WTC11 (cell line): ENCODE data around the gene TSPAN2. TPM values are rescaled to one million over a fixed set of nuclear protein-coding genes. Genes with fewer than 3 reads are reported as not detected.
A peak's percentile ranks its signal among the peaks of the same experiment; 100 is the strongest.

Experiments used
- ATAC-seq: fragments of 200-7000 bp; cut with Tn5 transposase; 2 replicates; pipeline ENCODE4 v1.10.0; 2021; ENCODE audit warnings: mild to moderate bottlenecking, moderate library complexity
- CTCF ChIA-PET: fragments of 300-600 bp; sonication (Branson Sonifier 250); formaldehyde crosslinking; loops from one replicate; lab custom pipeline; 2021; ENCODE audit warnings: antibody characterized with exemption; lab: Charles Lee
- POLR2A ChIA-PET: fragments of 350-600 bp; sonication (Branson Sonifier 250); formaldehyde crosslinking; loops from one replicate; lab custom pipeline; 2021; ENCODE audit warnings: antibody characterized with exemption; lab: Charles Lee
- DNase-seq: peaks from one replicate; pipeline ENCODE4 v3.0.0; 2021; ENCODE audit warnings: low spot score
- H3K27ac Mint-ChIP-seq: 2 replicates; pipeline ENCODE4 v1.8.0; 2021; ENCODE audit warnings: mixed read lengths
- H3K27me3 Mint-ChIP-seq: 2 replicates; pipeline ENCODE4 v1.8.0; 2021; ENCODE audit warnings: low read depth, mild to moderate bottlenecking, moderate library complexity, mixed read lengths
- H3K36me3 Mint-ChIP-seq: 2 replicates; pipeline ENCODE4 v1.8.0; 2021; ENCODE audit warnings: mixed read lengths
- H3K4me1 Mint-ChIP-seq: 2 replicates; pipeline ENCODE4 v1.8.0; 2022; ENCODE audit warnings: mixed read lengths
- H3K4me3 Mint-ChIP-seq: 2 replicates; pipeline ENCODE4 v1.8.0; 2021; ENCODE audit warnings: mild to moderate bottlenecking, moderate library complexity, mixed read lengths
- H3K9me3 Mint-ChIP-seq: 2 replicates; pipeline ENCODE4 v1.8.0; 2021; ENCODE audit warnings: mixed read lengths
- AFF4 ChIP-seq: sonication (generic); formaldehyde crosslinking; IDR thresholded peaks from 2 replicates; pipeline ENCODE4 v1.8.1; 2023; ENCODE audit warnings: mild to moderate bottlenecking, missing genetic modification reagents, borderline replicate concordance
- E2F1 ChIP-seq: sonication (generic); formaldehyde crosslinking; IDR thresholded peaks from 2 replicates; pipeline ENCODE4 v1.8.0; 2022; ENCODE audit warnings: mild to moderate bottlenecking, missing genetic modification reagents
- ELF4 ChIP-seq: sonication (generic); formaldehyde crosslinking; IDR thresholded peaks from 2 replicates; pipeline ENCODE4 v1.8.1; 2022; ENCODE audit warnings: low read depth, mild to moderate bottlenecking, moderate library complexity, missing genetic modification reagents
- ESRRA ChIP-seq: sonication (generic); formaldehyde crosslinking; IDR thresholded peaks from 2 replicates; pipeline ENCODE4 v1.8.1; 2022; ENCODE audit warnings: mild to moderate bottlenecking, missing genetic modification reagents, borderline replicate concordance
- FOXP4 ChIP-seq: sonication (generic); formaldehyde crosslinking; IDR thresholded peaks from 2 replicates; pipeline ENCODE4 v1.8.0; 2022; ENCODE audit warnings: mild to moderate bottlenecking, missing genetic modification reagents
- GRHL2 ChIP-seq: fragments of 250-450 bp; sonication (Bioruptor Pico); IDR thresholded peaks from 2 replicates; pipeline ENCODE4 v1.8.0; 2022; ENCODE audit warnings: mild to moderate bottlenecking, moderate library complexity; ENCODE audit not compliant: insufficient replicate concordance, severe bottlenecking
- MYBL2 ChIP-seq: sonication (generic); formaldehyde crosslinking; IDR thresholded peaks from 2 replicates; pipeline ENCODE4 v1.8.1; 2023; ENCODE audit warnings: mild to moderate bottlenecking, moderate library complexity, missing genetic modification reagents
- NFATC4 ChIP-seq: fragments of 250-450 bp; sonication (Bioruptor Pico); IDR thresholded peaks from 2 replicates; pipeline ENCODE4 v1.9.0; 2021; ENCODE audit warnings: mild to moderate bottlenecking
- NFE2L1 ChIP-seq: sonication (generic); formaldehyde crosslinking; IDR thresholded peaks from 2 replicates; pipeline ENCODE4 v1.8.1; 2023; ENCODE audit warnings: missing genetic modification reagents
- NFYB ChIP-seq: sonication (generic); formaldehyde crosslinking; conservative IDR thresholded peaks from 2 replicates; pipeline ENCODE4 v1.8.0; 2022; ENCODE audit warnings: low read depth, missing genetic modification reagents
- OVOL2 ChIP-seq: fragments of 250-450 bp; sonication (Bioruptor Pico); IDR thresholded peaks from 2 replicates; pipeline ENCODE4 v1.9.0; 2021; ENCODE audit warnings: mild to moderate bottlenecking, borderline replicate concordance
- RELA ChIP-seq: sonication (generic); formaldehyde crosslinking; IDR thresholded peaks from 2 replicates; pipeline ENCODE4 v1.8.1; 2022; ENCODE audit warnings: missing genetic modification reagents, mild to moderate bottlenecking, borderline replicate concordance
- RORB ChIP-seq: fragments of 250-450 bp; sonication (Bioruptor Pico); IDR thresholded peaks from 2 replicates; pipeline ENCODE4 v1.9.0; 2021; ENCODE audit warnings: mild to moderate bottlenecking
- SMAD4 ChIP-seq: sonication (generic); formaldehyde crosslinking; IDR thresholded peaks from 2 replicates; pipeline ENCODE4 v1.8.0; 2022; ENCODE audit warnings: mild to moderate bottlenecking, missing genetic modification reagents
- SP1 ChIP-seq: sonication (generic); formaldehyde crosslinking; conservative IDR thresholded peaks from 2 replicates; pipeline ENCODE4 v1.8.1; 2022; ENCODE audit warnings: missing genetic modification reagents
- ZBTB21 ChIP-seq: sonication (generic); formaldehyde crosslinking; IDR thresholded peaks from 2 replicates; pipeline ENCODE4 v1.8.1; 2023; ENCODE audit warnings: mild to moderate bottlenecking, missing genetic modification reagents, borderline replicate concordance
- ZNF671 ChIP-seq: fragments of 250-450 bp; sonication (Bioruptor Pico); IDR thresholded peaks from 2 replicates; pipeline ENCODE4 v1.8.0; 2021; ENCODE audit warnings: mild to moderate bottlenecking
- total RNA-seq: library from RNA; stranded (reverse); gene quantifications from 3 replicates; pipeline ENCODE4 v1.2.3, GENCODE V29; 2021

TSPAN2 gene
- total RNA-seq, 1 experiment from 2014 or later = 12.0 TPM

GRCh38 chr1:115099693-115100050 is 10.4 kb upstream of the TSPAN2 start:
- H3K36me3 Mint-ChIP-seq = no peaks in the 10 kb centered on the region
- peaks cover 7% of the 10 kb centered on the region; the same call in 1 of the 2 replicates for H3K9me3 Mint-ChIP-seq
- ATAC-seq = no peak
- CTCF ChIA-PET = interaction anchor here (1.6 to 2.5 kb wide), 3 partner anchors 10 to 47 kb away, joined by 5 to 14 read pairs (median 8); partner anchors contain the start of gene TSPAN2
- peaks cover 28% of the 10 kb centered on the region for H3K4me1 Mint-ChIP-seq
- TF ChIP-seq GRHL2 (CRISPR knock-in tag) (no peak), NFATC4 (no peak), AFF4 (CRISPR knock-in tag) (no peak), RELA (CRISPR knock-in tag) (no peak), MYBL2 (CRISPR knock-in tag) (no peak), ESRRA (CRISPR knock-in tag) (no peak), OVOL2 (CRISPR knock-in tag) (no peak), SP1 (CRISPR knock-in tag) (no peak), SMAD4 (CRISPR knock-in tag) (no peak), ZBTB21 (CRISPR knock-in tag) (no peak), E2F1 (CRISPR knock-in tag) (no peak), NFYB (CRISPR knock-in tag) (no peak), RORB (CRISPR knock-in tag) (no peak), ELF4 (no peak), ZNF671 (CRISPR knock-in tag) (no peak), NFE2L1 (CRISPR knock-in tag) (no peak)
- DNase-seq = no peak
- H3K27ac Mint-ChIP-seq = peak overlapping the region; percentile 86
- H3K4me3 Mint-ChIP-seq = no peak overlapping the region
- H3K27me3 Mint-ChIP-seq = no peaks in the 10 kb centered on the region
- POLR2A ChIA-PET = interaction anchor here (0.6 kb wide), 1 partner anchor 14 kb away, joined by 3 read pairs; no protein-coding TSS in a partner anchor

- POLR2A ChIA-PET = interaction anchor here (0.6 to 1.0 kb wide), 2 partner anchors 9 to 15 kb away, joined by 3 to 4 read pairs; partner anchors contain the start of gene TSPAN2
These were observed 9.8 kb upstream of the TSPAN2 start for GRCh38 chr1:115098979-115099692.

More at GRCh38 chr1:115098979-115099692, 9.8 kb upstream of the TSPAN2 start:
- Mint-ChIP-seq H3K9me3 (peaks cover 6% of the 10 kb centered on the region; the same call in 1 of the 2 replicates), H3K27ac (peak overlapping the region; percentile 86), H3K4me3 (no peak overlapping the region), H3K4me1 (peaks cover 28% of the 10 kb centered on the region), H3K36me3 (no peaks in the 10 kb centered on the region), H3K27me3 (no peaks in the 10 kb centered on the region)
- ATAC-seq = peak; percentile 63
- DNase-seq = no peak
- TF ChIP-seq FOXP4 (CRISPR knock-in tag) = no peak
- CTCF ChIA-PET = interaction anchor here (0.6 to 2.5 kb wide), 4 partner anchors 9 to 46 kb away, joined by 3 to 14 read pairs (median 6); partner anchors contain the start of gene TSPAN2
